GM23338 (cell line): Measurements from ENCODE around the gene GNAT1. TPM values are rescaled to one million over a fixed set of nuclear protein-coding genes. Genes with fewer than 3 reads are reported as not detected.

Source experiments
- ATAC-seq: fragments of 200-7000 bp; cut with Tn5 transposase; 3 replicates; pipeline ENCODE4 v1.9.1; 2020
- DNase-seq: peaks from one replicate; pipeline ENCODE4 v3.0.0-alpha.2; 2015; ENCODE audit warnings: low spot score
- H2AFZ ChIP-seq: fragments of 200-600 bp; sonication (generic); 2 replicates; pipeline ENCODE4 v1.8.0; 2016; ENCODE audit warnings: antibody characterized with exemption, mild to moderate bottlenecking, moderate library complexity
- H3F3A ChIP-seq: fragments of 200-600 bp; sonication (generic); replicated peaks from 2 replicates; pipeline ENCODE4 v1.8.0; 2017; ENCODE audit warnings: antibody characterized with exemption, mixed run types, low read depth
- H3K27ac ChIP-seq: fragments of 200-600 bp; sonication (generic); 2 replicates; pipeline ENCODE4 v1.6.1; 2016; ENCODE audit warnings: low read depth
- H3K27me3 ChIP-seq: fragments of 200-600 bp; sonication (generic); 2 replicates; pipeline ENCODE4 v1.8.0; 2016; ENCODE audit warnings: mild to moderate bottlenecking, mixed run types, moderate library complexity; ENCODE audit not compliant: insufficient read depth
- H3K36me3 ChIP-seq: fragments of 200-600 bp; sonication (generic); 2 replicates; pipeline ENCODE4 v1.8.0; 2016; ENCODE audit warnings: mild to moderate bottlenecking; ENCODE audit not compliant: insufficient read depth
- H3K4me1 ChIP-seq: fragments of 200-600 bp; sonication (generic); 2 replicates; pipeline ENCODE4 v1.8.0; 2016; ENCODE audit warnings: mild to moderate bottlenecking, moderate library complexity; ENCODE audit not compliant: insufficient read depth
- H3K4me2 ChIP-seq: fragments of 200-600 bp; sonication (generic); 2 replicates; pipeline ENCODE4 v1.7.1; 2017; ENCODE audit warnings: mixed run types
- H3K4me3 ChIP-seq: fragments of 200-600 bp; sonication (generic); 2 replicates; pipeline ENCODE4 v1.6.1; 2016; ENCODE audit warnings: mixed run types
- H3K79me2 ChIP-seq: fragments of 200-600 bp; sonication (generic); replicated peaks from 2 replicates; pipeline ENCODE4 v1.8.0; 2017; ENCODE audit warnings: mild to moderate bottlenecking; ENCODE audit not compliant: insufficient read depth
- H3K9me2 ChIP-seq: fragments of 200-600 bp; sonication (generic); 2 replicates; pipeline ENCODE4 v1.8.0; 2017; ENCODE audit not compliant: insufficient read depth
- H4K20me1 ChIP-seq: fragments of 200-600 bp; sonication (generic); replicated peaks from 2 replicates; pipeline ENCODE4 v1.8.0; 2017; ENCODE audit warnings: mild to moderate bottlenecking; ENCODE audit not compliant: insufficient read depth
- H3K27ac Mint-ChIP-seq: 2 replicates; pipeline ENCODE4 v1.8.0; 2020; ENCODE audit warnings: inconsistent platforms, mild to moderate bottlenecking, moderate library complexity, mixed read lengths
- H3K27me3 Mint-ChIP-seq: 3 replicates; pipeline ENCODE4 v1.8.0; 2022; ENCODE audit warnings: low read depth, mild to moderate bottlenecking, moderate library complexity, mixed read lengths, inconsistent platforms; ENCODE audit not compliant: insufficient read depth, poor library complexity
- H3K36me3 Mint-ChIP-seq: 3 replicates; pipeline ENCODE4 v1.8.0; 2021; ENCODE audit warnings: low read depth, mild to moderate bottlenecking, inconsistent platforms, moderate library complexity, mixed read lengths
- H3K4me1 Mint-ChIP-seq: 3 replicates; pipeline ENCODE4 v1.8.0; 2020; ENCODE audit warnings: mild to moderate bottlenecking, inconsistent platforms, mixed read lengths
- H3K4me3 Mint-ChIP-seq: 3 replicates; pipeline ENCODE4 v1.8.0; 2021; ENCODE audit warnings: moderate library complexity, mild to moderate bottlenecking, inconsistent platforms, mixed read lengths
- H3K9me3 Mint-ChIP-seq: 3 replicates; pipeline ENCODE4 v1.8.0; 2020; ENCODE audit warnings: moderate library complexity, mild to moderate bottlenecking, inconsistent platforms, mixed read lengths
- EZH2 ChIP-seq: fragments of 200-600 bp; sonication (generic); IDR thresholded peaks from one replicate; pipeline ENCODE4 v1.8.0; 2017; ENCODE audit warnings: antibody characterized with exemption, mild to moderate bottlenecking, low read depth; ENCODE audit not compliant: unreplicated experiment
- EZH2phosphoT487 ChIP-seq: fragments of 200-600 bp; sonication (generic); IDR thresholded peaks from one replicate; pipeline ENCODE4 v1.8.1; 2018; ENCODE audit warnings: antibody characterized with exemption; ENCODE audit not compliant: unreplicated experiment
- JUNB ChIP-seq: IDR thresholded peaks from one replicate; pipeline ENCODE4 v1.6.1; 2016; ENCODE audit warnings: antibody characterized with exemption; ENCODE audit not compliant: unreplicated experiment
- POLR2AphosphoS5 ChIP-seq: IDR thresholded peaks from 2 replicates; pipeline ENCODE4 v1.6.1; 2016; ENCODE audit warnings: antibody characterized with exemption, low read depth
- STAT1 ChIP-seq: IDR thresholded peaks from one replicate; pipeline ENCODE4 v1.6.1; 2016; ENCODE audit warnings: antibody characterized with exemption; ENCODE audit not compliant: unreplicated experiment
- ZNF331 ChIP-seq: fragments of 250-450 bp; sonication (Bioruptor Pico); IDR thresholded peaks from 2 replicates; pipeline ENCODE4 v1.5.0; 2020; ENCODE audit warnings: low read depth, mild to moderate bottlenecking, moderate library complexity
- polyA plus RNA-seq: library from polyadenylated mRNA; unstranded; fragments of >200 nt; fragmentation: Nextera tagmentation; extraction: Ambion mirVana; gene quantifications from 2 replicates; pipeline ENCODE4 v1.2.1, GENCODE V29; 2016
- total RNA-seq: library from RNA; depleted of rRNA; stranded (reverse); fragments of >200 nt; shearing (Covaris generic); gene quantifications from 2 replicates; pipeline ENCODE4 v1.2.3, GENCODE V29; 2014
- TF ChIP-seq, protein P1 (sequence below): IDR thresholded peaks from one replicate; pipeline ENCODE4 v1.6.1; 2018; ENCODE audit warnings: antibody characterized with exemption; ENCODE audit not compliant: unreplicated experiment
- TF ChIP-seq, protein P2 (sequence below): IDR thresholded peaks from 2 replicates; pipeline ENCODE4 v1.6.1; 2016; ENCODE audit warnings: antibody characterized with exemption
- TF ChIP-seq, protein P3 (sequence below): fragments of 250-450 bp; sonication (Bioruptor Pico); IDR thresholded peaks from 2 replicates; pipeline ENCODE4 v1.5.0; 2020; ENCODE audit warnings: mild to moderate bottlenecking, moderate library complexity
- TF ChIP-seq, protein P4 (sequence below), 2 experiments: fragments of 200-600 bp in 1 of 2; sonication (generic) in 1 of 2; conservative IDR thresholded peaks; 2 replicates each; pipeline versions ENCODE4 v1.5.1 to v1.6.1; 2016 to 2017; ENCODE audit warnings: antibody characterized with exemption in 2 of 2, low read depth in 2 of 2, mild to moderate bottlenecking in 2 of 2, moderate library complexity in 1 of 2

Gene GNAT1
- total and polyA plus RNA-seq, 2 experiments from 2014 or later = not detected

DNA sequence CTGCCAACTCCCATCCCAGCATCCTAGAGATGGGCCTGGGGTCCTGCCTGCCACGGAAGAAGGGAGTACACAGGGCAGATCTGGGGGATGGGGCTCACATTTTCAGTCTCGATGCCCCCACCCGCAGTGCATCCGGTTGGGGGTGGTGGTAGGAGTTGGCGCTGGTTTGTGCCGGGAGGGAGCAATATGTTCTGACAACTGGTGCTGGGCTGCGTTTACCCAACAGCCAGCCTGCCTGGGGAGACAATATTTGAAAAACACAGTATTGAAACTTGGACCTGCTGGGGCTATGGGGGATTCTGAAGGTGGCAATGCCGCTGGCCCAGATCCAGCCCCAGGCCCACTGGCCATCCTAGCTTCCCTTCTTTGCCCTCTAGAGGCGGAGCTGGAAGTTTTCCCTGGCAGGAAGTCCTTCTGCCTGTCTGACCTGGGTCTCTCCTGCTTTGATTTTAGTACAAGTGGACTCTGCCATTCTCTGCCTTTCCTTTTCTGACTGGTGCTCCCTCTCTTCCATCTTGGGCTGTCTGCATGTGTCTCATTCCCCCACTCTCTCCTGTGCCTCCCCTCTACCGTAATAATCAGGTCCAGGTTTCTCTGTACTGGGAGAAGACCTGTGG, 32.8 kb upstream of the GNAT1 start (continued):
- TF ChIP-seq, protein P1, sequence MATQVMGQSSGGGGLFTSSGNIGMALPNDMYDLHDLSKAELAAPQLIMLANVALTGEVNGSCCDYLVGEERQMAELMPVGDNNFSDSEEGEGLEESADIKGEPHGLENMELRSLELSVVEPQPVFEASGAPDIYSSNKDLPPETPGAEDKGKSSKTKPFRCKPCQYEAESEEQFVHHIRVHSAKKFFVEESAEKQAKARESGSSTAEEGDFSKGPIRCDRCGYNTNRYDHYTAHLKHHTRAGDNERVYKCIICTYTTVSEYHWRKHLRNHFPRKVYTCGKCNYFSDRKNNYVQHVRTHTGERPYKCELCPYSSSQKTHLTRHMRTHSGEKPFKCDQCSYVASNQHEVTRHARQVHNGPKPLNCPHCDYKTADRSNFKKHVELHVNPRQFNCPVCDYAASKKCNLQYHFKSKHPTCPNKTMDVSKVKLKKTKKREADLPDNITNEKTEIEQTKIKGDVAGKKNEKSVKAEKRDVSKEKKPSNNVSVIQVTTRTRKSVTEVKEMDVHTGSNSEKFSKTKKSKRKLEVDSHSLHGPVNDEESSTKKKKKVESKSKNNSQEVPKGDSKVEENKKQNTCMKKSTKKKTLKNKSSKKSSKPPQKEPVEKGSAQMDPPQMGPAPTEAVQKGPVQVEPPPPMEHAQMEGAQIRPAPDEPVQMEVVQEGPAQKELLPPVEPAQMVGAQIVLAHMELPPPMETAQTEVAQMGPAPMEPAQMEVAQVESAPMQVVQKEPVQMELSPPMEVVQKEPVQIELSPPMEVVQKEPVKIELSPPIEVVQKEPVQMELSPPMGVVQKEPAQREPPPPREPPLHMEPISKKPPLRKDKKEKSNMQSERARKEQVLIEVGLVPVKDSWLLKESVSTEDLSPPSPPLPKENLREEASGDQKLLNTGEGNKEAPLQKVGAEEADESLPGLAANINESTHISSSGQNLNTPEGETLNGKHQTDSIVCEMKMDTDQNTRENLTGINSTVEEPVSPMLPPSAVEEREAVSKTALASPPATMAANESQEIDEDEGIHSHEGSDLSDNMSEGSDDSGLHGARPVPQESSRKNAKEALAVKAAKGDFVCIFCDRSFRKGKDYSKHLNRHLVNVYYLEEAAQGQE = no peak
- TF ChIP-seq EZH2 (no peak), ZNF331 (no peak), POLR2AphosphoS5 (no peak; the same call in 1 of the 2 replicates)
- TF ChIP-seq, protein P2, sequence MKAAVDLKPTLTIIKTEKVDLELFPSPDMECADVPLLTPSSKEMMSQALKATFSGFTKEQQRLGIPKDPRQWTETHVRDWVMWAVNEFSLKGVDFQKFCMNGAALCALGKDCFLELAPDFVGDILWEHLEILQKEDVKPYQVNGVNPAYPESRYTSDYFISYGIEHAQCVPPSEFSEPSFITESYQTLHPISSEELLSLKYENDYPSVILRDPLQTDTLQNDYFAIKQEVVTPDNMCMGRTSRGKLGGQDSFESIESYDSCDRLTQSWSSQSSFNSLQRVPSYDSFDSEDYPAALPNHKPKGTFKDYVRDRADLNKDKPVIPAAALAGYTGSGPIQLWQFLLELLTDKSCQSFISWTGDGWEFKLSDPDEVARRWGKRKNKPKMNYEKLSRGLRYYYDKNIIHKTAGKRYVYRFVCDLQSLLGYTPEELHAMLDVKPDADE = no peak

DNA sequence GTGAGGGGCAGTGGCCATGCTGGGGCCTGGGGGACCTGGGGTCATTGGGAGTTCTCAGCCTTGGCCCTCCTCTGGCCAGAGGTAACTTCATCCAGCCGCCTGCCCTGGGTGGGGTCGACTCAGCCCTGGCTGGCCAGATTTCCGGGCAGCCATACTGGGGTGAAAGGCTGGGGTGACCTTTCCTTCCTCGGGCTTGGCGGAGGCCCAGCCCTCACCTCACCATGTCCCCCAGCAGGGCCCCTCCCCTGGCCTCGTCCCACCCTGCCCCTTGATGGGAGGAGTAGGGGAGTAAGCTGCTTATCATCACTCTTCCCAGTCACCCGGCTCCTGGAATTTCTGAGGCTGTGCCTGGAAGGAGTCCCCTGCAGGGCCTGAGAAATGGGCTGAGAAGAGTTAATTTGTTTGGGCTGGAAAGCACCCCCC, 30.8 kb upstream of the GNAT1 start:
- Mint-ChIP-seq H3K9me3 (no peaks in the 10 kb centered on the region), H3K36me3 (peaks cover 29% of the 10 kb centered on the region; the same call in 2 of the 3 replicates), H3K27ac (no peak overlapping the region), H3K4me1 (peaks cover 54% of the 10 kb centered on the region), H3K27me3 (peaks cover 13% of the 10 kb centered on the region), H3K4me3 (no peak overlapping the region)
- H3K36me3 ChIP-seq = peaks cover 12% of the 10 kb centered on the region; the same call in 1 of the 2 replicates
- peaks cover 42% of the 10 kb centered on the region for H3K79me2 ChIP-seq
- H3F3A ChIP-seq = 0 out of 2 replicates have a peak, but pooled peaks cover 2% of the 10 kb centered on the region
- peaks cover 41% of the 10 kb centered on the region for H3K4me1 ChIP-seq
- H3K27me3 ChIP-seq = peaks cover 6% of the 10 kb centered on the region; the same call in 1 of the 2 replicates
- ATAC-seq = no peak
- peaks cover 10% of the 10 kb centered on the region; the same call in 1 of the 2 replicates for H4K20me1 ChIP-seq
- H2AFZ ChIP-seq = no peak overlapping the region
- H3K9me2 ChIP-seq = no peaks in the 10 kb centered on the region
- no peak for DNase-seq
- no peak overlapping the region for H3K4me3 ChIP-seq
- no peak overlapping the region for H3K27ac ChIP-seq
- no peak overlapping the region for H3K4me2 ChIP-seq
- no peak for TF ChIP-seq EZH2phosphoT487
- TF ChIP-seq, protein P3, sequence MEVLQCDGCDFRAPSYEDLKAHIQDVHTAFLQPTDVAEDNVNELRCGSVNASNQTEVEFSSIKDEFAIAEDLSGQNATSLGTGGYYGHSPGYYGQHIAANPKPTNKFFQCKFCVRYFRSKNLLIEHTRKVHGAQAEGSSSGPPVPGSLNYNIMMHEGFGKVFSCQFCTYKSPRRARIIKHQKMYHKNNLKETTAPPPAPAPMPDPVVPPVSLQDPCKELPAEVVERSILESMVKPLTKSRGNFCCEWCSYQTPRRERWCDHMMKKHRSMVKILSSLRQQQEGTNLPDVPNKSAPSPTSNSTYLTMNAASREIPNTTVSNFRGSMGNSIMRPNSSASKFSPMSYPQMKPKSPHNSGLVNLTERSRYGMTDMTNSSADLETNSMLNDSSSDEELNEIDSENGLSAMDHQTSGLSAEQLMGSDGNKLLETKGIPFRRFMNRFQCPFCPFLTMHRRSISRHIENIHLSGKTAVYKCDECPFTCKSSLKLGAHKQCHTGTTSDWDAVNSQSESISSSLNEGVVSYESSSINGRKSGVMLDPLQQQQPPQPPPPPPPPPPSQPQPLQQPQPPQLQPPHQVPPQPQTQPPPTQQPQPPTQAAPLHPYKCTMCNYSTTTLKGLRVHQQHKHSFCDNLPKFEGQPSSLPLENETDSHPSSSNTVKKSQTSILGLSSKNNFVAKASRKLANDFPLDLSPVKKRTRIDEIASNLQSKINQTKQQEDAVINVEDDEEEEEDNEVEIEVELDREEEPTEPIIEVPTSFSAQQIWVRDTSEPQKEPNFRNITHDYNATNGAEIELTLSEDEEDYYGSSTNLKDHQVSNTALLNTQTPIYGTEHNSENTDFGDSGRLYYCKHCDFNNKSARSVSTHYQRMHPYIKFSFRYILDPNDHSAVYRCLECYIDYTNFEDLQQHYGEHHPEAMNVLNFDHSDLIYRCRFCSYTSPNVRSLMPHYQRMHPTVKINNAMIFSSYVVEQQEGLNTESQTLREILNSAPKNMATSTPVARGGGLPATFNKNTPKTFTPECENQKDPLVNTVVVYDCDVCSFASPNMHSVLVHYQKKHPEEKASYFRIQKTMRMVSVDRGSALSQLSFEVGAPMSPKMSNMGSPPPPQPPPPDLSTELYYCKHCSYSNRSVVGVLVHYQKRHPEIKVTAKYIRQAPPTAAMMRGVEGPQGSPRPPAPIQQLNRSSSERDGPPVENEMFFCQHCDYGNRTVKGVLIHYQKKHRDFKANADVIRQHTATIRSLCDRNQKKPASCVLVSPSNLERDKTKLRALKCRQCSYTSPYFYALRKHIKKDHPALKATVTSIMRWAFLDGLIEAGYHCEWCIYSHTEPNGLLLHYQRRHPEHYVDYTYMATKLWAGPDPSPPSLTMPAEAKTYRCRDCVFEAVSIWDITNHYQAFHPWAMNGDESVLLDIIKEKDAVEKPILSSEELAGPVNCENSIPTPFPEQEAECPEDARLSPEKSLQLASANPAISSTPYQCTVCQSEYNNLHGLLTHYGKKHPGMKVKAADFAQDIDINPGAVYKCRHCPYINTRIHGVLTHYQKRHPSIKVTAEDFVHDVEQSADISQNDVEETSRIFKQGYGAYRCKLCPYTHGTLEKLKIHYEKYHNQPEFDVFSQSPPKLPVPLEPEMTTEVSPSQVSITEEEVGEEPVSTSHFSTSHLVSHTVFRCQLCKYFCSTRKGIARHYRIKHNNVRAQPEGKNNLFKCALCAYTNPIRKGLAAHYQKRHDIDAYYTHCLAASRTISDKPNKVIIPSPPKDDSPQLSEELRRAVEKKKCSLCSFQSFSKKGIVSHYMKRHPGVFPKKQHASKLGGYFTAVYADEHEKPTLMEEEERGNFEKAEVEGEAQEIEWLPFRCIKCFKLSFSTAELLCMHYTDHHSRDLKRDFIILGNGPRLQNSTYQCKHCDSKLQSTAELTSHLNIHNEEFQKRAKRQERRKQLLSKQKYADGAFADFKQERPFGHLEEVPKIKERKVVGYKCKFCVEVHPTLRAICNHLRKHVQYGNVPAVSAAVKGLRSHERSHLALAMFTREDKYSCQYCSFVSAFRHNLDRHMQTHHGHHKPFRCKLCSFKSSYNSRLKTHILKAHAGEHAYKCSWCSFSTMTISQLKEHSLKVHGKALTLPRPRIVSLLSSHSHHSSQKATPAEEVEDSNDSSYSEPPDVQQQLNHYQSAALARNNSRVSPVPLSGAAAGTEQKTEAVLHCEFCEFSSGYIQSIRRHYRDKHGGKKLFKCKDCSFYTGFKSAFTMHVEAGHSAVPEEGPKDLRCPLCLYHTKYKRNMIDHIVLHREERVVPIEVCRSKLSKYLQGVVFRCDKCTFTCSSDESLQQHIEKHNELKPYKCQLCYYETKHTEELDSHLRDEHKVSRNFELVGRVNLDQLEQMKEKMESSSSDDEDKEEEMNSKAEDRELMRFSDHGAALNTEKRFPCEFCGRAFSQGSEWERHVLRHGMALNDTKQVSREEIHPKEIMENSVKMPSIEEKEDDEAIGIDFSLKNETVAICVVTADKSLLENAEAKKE (CRISPR knock-in tag) = no peak
- TF ChIP-seq, protein P4, sequence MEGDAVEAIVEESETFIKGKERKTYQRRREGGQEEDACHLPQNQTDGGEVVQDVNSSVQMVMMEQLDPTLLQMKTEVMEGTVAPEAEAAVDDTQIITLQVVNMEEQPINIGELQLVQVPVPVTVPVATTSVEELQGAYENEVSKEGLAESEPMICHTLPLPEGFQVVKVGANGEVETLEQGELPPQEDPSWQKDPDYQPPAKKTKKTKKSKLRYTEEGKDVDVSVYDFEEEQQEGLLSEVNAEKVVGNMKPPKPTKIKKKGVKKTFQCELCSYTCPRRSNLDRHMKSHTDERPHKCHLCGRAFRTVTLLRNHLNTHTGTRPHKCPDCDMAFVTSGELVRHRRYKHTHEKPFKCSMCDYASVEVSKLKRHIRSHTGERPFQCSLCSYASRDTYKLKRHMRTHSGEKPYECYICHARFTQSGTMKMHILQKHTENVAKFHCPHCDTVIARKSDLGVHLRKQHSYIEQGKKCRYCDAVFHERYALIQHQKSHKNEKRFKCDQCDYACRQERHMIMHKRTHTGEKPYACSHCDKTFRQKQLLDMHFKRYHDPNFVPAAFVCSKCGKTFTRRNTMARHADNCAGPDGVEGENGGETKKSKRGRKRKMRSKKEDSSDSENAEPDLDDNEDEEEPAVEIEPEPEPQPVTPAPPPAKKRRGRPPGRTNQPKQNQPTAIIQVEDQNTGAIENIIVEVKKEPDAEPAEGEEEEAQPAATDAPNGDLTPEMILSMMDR (conservative IDR thresholded peaks at IDR 0.05; ENCODE audit: low read depth in 2 of 2) = no peak
- TF ChIP-seq JUNB = no peak
- TF ChIP-seq STAT1 = no peak
- TF ChIP-seq POLR2AphosphoS5 = no peak
